Tibial nerve (tissue), 4 donors: ENCODE data around the gene SCN8A. TPM values are rescaled to one million over a fixed set of nuclear protein-coding genes. Genes with fewer than 3 reads are reported as not detected.

ENCODE experiments used
- DNase-seq, 2 donors: peaks; one replicate each; pipeline ENCODE4 v3.0.0-alpha.2; 2019; ENCODE audit warnings: low spot score in 2 of 2
- H3K27ac ChIP-seq, 4 donors: fragments of 200-600 bp; sonication (generic) in 3 of 4; one replicate each; pipeline ENCODE4 v1.5.1; 2017 to 2019; ENCODE audit warnings: mild to moderate bottlenecking in 1 of 4
- H3K27me3 ChIP-seq, 2 donors: fragments of 200-600 bp; sonication (generic) in 1 of 2; one replicate each; pipeline versions ENCODE4 v1.5.1 to v1.6.0; 2017 to 2019
- H3K36me3 ChIP-seq, 3 donors: fragments of 200-600 bp; sonication (generic); one replicate each; pipeline ENCODE4 v1.5.1; 2018 to 2019
- H3K4me1 ChIP-seq, 4 donors: fragments of 200-600 bp; sonication (generic) in 3 of 4; one replicate each; pipeline ENCODE4 v1.5.1; 2017 to 2019
- H3K4me3 ChIP-seq, 4 donors: fragments of 200-600 bp; sonication (generic) in 3 of 4; one replicate each; pipeline ENCODE4 v1.5.1; 2017 to 2019; ENCODE audit warnings: mild to moderate bottlenecking in 1 of 4, moderate library complexity in 1 of 4
- H3K9me3 ChIP-seq, 4 donors: fragments of 200-600 bp; sonication (generic) in 3 of 4; one replicate each; pipeline ENCODE4 v1.5.1; 2017 to 2019
- CTCF ChIP-seq, 5 experiments: fragments of 200-600 bp in 3 of 5; fragments of 450-650 bp in 2 of 5; sonication (generic) in 3 of 5; IDR thresholded peaks; one replicate each; pipeline ENCODE4 v1.5.1; 2016 to 2019; ENCODE audit warnings: antibody characterized with exemption in 5 of 5, mild to moderate bottlenecking in 3 of 5, moderate library complexity in 2 of 5
- EP300 ChIP-seq, 2 donors: sonication (generic); formaldehyde crosslinking; IDR thresholded peaks; one replicate each; pipeline ENCODE4 v1.6.1; 2017; ENCODE audit warnings: antibody characterized with exemption in 2 of 2, mild to moderate bottlenecking in 1 of 2
- POLR2A ChIP-seq, 2 donors: fragments of 450-650 bp; IDR thresholded peaks; one replicate each; pipeline ENCODE4 v1.6.1; 2017; ENCODE audit warnings: antibody characterized with exemption in 2 of 2, mild to moderate bottlenecking in 2 of 2, moderate library complexity in 2 of 2
- WGBS, 2 donors: methylation state at CpG; one replicate each; pipeline ENCODE4 v1.1.5; 2018; 5-methylcytosine and 5-hydroxymethylcytosine counted together
- total RNA-seq, 4 donors: library from RNA; depleted of rRNA; stranded (reverse); fragments of >200 nt; gene quantifications; one replicate each; pipeline ENCODE4 v1.1.0, GENCODE V29; 2016

Gene SCN8A
- total RNA-seq, 4 donors from 2014 or later = 0.21 to 3.3 (median 0.50) TPM

GRCh38 chr12:51722431-51722830 lies 131.4 kb downstream of the SCN8A start:
- peaks cover 0 to 24% of the 10 kb centered on the region in 2 donors for H3K27me3 ChIP-seq
- H3K27ac ChIP-seq = no peak overlapping the region
- H3K4me1 ChIP-seq = peaks cover 0 to 10% (median 8%) of the 10 kb centered on the region in 4 donors
- no peak for TF ChIP-seq EP300 (IDR thresholded peaks at IDR 0.05)
- TF ChIP-seq CTCF (IDR thresholded peaks at IDR 0.05) = no peak
- TF ChIP-seq POLR2A (IDR thresholded peaks at IDR 0.05) = no peak
- DNase-seq = no peak
- no peak overlapping the region for H3K4me3 ChIP-seq
- no peaks in the 10 kb centered on the region for H3K9me3 ChIP-seq
- H3K36me3 ChIP-seq = no peaks in the 10 kb centered on the region

DNA sequence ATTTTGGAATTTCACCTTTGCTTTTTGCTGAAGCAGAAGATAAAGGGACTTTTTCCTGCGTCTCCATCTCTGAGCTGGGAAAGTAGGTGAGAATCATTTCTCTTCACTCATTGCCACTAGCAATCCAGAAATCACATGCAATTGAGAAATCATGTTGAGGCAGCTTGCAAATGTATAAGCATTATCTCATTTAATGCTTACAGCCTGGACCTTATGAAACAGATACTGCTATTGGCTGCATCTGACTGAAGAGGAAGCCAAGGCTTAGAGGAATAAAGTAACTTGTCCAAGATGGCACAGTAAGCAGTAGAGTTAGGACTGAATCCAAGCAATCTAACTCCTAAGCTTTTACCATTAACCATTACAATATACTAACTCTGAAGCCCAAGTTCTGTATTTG lies 135.1 kb downstream of the SCN8A start:
- TF ChIP-seq POLR2A (IDR thresholded peaks at IDR 0.05) (no peak), CTCF (IDR thresholded peaks at IDR 0.05) (no peak)
- H3K4me1 ChIP-seq = peaks cover 0 to 9% (median 7%) of the 10 kb centered on the region in 4 donors
- H3K9me3 ChIP-seq = no peaks in the 10 kb centered on the region
- DNase-seq = no peak
- no peak overlapping the region for H3K27ac ChIP-seq
- no peaks in the 10 kb centered on the region for H3K36me3 ChIP-seq
- 98 to 100% methylated on average over 1 of the region's 1 CpG for WGBS, 2 donors
- peaks cover 0 to 18% of the 10 kb centered on the region in 2 donors for H3K27me3 ChIP-seq
- H3K4me3 ChIP-seq = no peak overlapping the region

GRCh38 chr12:51726931-51727330 lies 135.9 kb downstream of the SCN8A start:
- Histone ChIP-seq H3K27ac (no peak overlapping the region), H3K4me1 (peaks cover 0 to 1% (median under 1%) of the 10 kb centered on the region in 4 donors), H3K27me3 (peaks cover 0 to 11% of the 10 kb centered on the region in 2 donors), H3K4me3 (no peak overlapping the region), H3K36me3 (no peaks in the 10 kb centered on the region), H3K9me3 (no peaks in the 10 kb centered on the region)
- 50 to 58% methylated on average over 2 of the region's 2 CpGs for WGBS, 2 donors
- no peak for TF ChIP-seq POLR2A (IDR thresholded peaks at IDR 0.05)
- no peak for TF ChIP-seq EP300 (IDR thresholded peaks at IDR 0.05)
- TF ChIP-seq CTCF (IDR thresholded peaks at IDR 0.05) = no peak
- no peak for DNase-seq

DNA sequence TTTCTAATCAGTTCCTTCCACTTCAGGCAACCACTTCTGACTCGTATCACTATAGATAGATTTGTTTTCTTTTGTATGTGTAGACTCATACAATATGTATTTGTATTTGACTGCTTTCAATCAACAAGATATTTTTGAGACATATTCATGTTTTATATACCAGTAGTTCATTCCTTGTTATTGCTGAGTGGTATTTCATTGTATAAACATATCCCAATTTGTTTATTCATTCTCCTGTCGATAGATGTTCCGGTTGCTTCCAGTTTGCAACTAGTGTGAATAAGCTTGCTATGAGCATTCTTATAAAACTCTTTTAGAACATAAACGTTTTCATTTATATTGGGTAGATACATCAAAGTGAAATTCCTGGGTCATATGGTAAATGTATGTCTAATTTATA lies 138.3 kb downstream of the SCN8A start:
- H3K4me1 ChIP-seq = no peaks in the 10 kb centered on the region
- H3K27me3 ChIP-seq = no peaks in the 10 kb centered on the region
- 78 to 80% methylated on average over 4 of the region's 4 CpGs for WGBS, 2 donors
- H3K27ac ChIP-seq = no peak overlapping the region
- H3K9me3 ChIP-seq = peaks cover 0 to 9% (median 0%) of the 10 kb centered on the region in 4 donors
- no peak overlapping the region for H3K4me3 ChIP-seq
- TF ChIP-seq POLR2A (IDR thresholded peaks at IDR 0.05) (no peak), CTCF (IDR thresholded peaks at IDR 0.05) (no peak), EP300 (IDR thresholded peaks at IDR 0.05) (no peak)
- H3K36me3 ChIP-seq = no peaks in the 10 kb centered on the region
- DNase-seq = no peak

DNA sequence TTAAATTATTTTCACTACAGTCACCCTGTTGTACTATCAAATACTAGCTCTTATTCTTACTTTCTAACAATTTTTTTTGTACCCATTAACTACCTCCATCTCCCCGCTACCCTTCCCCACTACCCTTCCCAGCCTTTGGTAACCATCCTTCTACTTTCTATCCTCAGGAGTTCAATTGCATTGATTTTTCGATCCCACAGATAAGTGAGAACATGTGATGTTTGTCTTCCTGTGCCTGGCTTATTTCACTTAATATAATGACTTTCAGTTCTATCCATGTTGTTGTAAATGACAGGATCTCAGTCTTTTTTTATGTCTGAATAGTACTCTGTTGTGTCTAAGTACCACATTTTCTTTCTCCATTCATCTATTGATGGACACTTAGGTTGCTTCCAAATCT lies 139.7 kb downstream of the SCN8A start:
- TF ChIP-seq CTCF (IDR thresholded peaks at IDR 0.05) = no peak
- TF ChIP-seq EP300 (IDR thresholded peaks at IDR 0.05) = no peak
- TF ChIP-seq POLR2A (IDR thresholded peaks at IDR 0.05) = no peak
- DNase-seq = no peak
- WGBS, 2 donors = 47 to 49% methylated on average over 2 of the region's 2 CpGs
- Histone ChIP-seq H3K27ac (no peak overlapping the region), H3K4me3 (no peak overlapping the region), H3K36me3 (no peaks in the 10 kb centered on the region), H3K4me1 (no peaks in the 10 kb centered on the region), H3K27me3 (no peaks in the 10 kb centered on the region), H3K9me3 (peaks cover 0 to 13% (median 0%) of the 10 kb centered on the region in 4 donors)
